ENCODE data around the gene RSBN1L.
"Not testable (repeated sequence)": the region's sequence is repeated elsewhere in the genome, so short reads cannot be mapped to it uniquely, and the experiment has no call there.

Gene RSBN1L

GRCh38 chr7:77690289-77690688 lies 6.0 kb upstream of the RSBN1L start:
- no peak for DNase-seq

GRCh38 chr7:77691892-77692491 lies 4.3 kb upstream of the RSBN1L start:
- no peak for DNase-seq

- no peak for DNase-seq
These were observed 2.3 kb upstream of the RSBN1L start for GRCh38 chr7:77693830-77694583.

- DNase-seq: peak; percentile 39
These were observed 630 bp downstream of the RSBN1L start for GRCh38 chr7:77696643-77697534.

- DNase-seq: no peak
These were observed 1.2 kb downstream of the RSBN1L start for GRCh38 chr7:77697535-77697831.

GRCh38 chr7:77698042-77698625 lies 1.9 kb downstream of the RSBN1L start:
- no peak for DNase-seq

- DNase-seq: no peak
These were observed 2.8 kb downstream of the RSBN1L start for GRCh38 chr7:77699056-77699455.

- DNase-seq: no peak
These were observed 6.3 kb downstream of the RSBN1L start for GRCh38 chr7:77702513-77702912.

- DNase-seq: no peak
These were observed 6.8 kb downstream of the RSBN1L start for GRCh38 chr7:77702968-77703472.

- not testable (repeated sequence) for DNase-seq
These were observed 7.4 kb downstream of the RSBN1L start for GRCh38 chr7:77703669-77704068.

- no peak for DNase-seq
These were observed 11.3 kb downstream of the RSBN1L start for GRCh38 chr7:77707504-77707992.

- DNase-seq: no peak
These were observed 13.8 kb downstream of the RSBN1L start for GRCh38 chr7:77710067-77710466.

- no peak for DNase-seq
These were observed 14.6 kb downstream of the RSBN1L start for GRCh38 chr7:77710861-77711260.

GRCh38 chr7:77714195-77714594 lies 17.9 kb downstream of the RSBN1L start:
- no peak for DNase-seq

GRCh38 chr7:77714931-77715330 lies 18.7 kb downstream of the RSBN1L start:
- DNase-seq: not testable (repeated sequence)

GRCh38 chr7:77716804-77717203 lies 20.5 kb downstream of the RSBN1L start:
- DNase-seq: no peak

GRCh38 chr7:77717566-77717965 lies 21.3 kb downstream of the RSBN1L start:
- not testable (repeated sequence) for DNase-seq

- no peak for DNase-seq
These were observed 31.3 kb downstream of the RSBN1L start for GRCh38 chr7:77727527-77727926.

GRCh38 chr7:77727936-77728701 lies 31.9 kb downstream of the RSBN1L start:
- no peak for DNase-seq

GRCh38 chr7:77729574-77730348 lies 33.5 kb downstream of the RSBN1L start:
- DNase-seq: no peak

GRCh38 chr7:77731716-77732115 lies 35.5 kb downstream of the RSBN1L start:
- no peak for DNase-seq
